ENCODE results near the gene SYT3.

DNA sequence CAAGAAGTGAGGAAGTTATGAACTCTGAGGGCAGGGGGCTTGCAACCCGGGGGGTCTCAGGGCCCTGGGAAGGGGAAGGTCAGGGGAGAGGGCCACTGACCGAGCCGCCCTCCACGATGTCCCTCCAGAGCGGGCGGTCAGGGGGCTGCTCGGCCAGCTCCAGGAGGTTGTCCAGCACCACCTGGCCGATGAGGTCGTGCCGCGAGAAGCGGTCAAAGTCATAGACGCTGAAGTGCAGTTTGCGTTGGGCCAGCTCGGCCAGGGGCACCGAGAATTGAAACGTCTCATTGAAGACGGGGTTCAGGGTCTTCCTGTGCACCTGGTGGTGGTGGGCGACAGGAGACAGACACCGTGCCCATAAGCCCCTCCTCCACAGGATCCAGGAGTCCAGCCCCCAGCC lies 10.5 kb downstream of the SYT3 start:
- TF ChIP-seq, protein P1, sequence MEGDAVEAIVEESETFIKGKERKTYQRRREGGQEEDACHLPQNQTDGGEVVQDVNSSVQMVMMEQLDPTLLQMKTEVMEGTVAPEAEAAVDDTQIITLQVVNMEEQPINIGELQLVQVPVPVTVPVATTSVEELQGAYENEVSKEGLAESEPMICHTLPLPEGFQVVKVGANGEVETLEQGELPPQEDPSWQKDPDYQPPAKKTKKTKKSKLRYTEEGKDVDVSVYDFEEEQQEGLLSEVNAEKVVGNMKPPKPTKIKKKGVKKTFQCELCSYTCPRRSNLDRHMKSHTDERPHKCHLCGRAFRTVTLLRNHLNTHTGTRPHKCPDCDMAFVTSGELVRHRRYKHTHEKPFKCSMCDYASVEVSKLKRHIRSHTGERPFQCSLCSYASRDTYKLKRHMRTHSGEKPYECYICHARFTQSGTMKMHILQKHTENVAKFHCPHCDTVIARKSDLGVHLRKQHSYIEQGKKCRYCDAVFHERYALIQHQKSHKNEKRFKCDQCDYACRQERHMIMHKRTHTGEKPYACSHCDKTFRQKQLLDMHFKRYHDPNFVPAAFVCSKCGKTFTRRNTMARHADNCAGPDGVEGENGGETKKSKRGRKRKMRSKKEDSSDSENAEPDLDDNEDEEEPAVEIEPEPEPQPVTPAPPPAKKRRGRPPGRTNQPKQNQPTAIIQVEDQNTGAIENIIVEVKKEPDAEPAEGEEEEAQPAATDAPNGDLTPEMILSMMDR (IDR thresholded peaks at IDR 0.05): no peak
- TF ChIP-seq POLR2A (IDR thresholded peaks at IDR 0.05): no peak

All from Peyer's patch (tissue), 4 donors.